ENCODE data around the gene PLIN4. TPM values are rescaled to one million over a fixed set of nuclear protein-coding genes. Genes with fewer than 3 reads are reported as not detected.

The PLIN4 gene
- total RNA-seq, 1 donor from 2014 or later, result not detected

- intact Hi-C loops (cut with micrococcal nuclease), result loop anchor here (1.0 to 5.0 kb wide), 3 partner anchors 14 to 470 kb away; partner anchors contain the start of genes CHAF1A and EEF2
Measured at GRCh38 chr19:4456843-4457653, 61.2 kb downstream of the PLIN4 start.

DNA sequence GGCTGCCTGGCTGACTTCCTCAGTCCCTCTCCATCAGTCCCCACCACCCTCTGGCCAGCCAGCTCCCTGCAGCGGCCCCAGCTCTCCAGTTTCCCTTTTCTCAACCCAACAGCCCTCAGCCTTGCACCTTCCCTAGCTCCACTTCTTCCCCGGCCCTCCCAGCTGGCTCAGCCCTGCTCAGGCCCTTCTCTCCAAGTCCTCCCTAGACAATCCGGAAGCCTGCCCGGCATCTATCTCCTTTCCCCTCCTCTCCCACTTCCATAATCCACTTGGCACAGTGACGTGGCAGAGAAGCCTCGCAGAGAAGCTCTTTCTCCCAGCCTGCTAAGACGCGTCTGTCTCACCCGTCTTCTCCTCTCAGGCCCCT lies 61.8 kb downstream of the PLIN4 start:
- intact Hi-C loops (cut with micrococcal nuclease), result loop anchor here (5.0 kb wide), 1 partner anchor 469 kb away; the partner anchor contains the start of gene EEF2

DNA sequence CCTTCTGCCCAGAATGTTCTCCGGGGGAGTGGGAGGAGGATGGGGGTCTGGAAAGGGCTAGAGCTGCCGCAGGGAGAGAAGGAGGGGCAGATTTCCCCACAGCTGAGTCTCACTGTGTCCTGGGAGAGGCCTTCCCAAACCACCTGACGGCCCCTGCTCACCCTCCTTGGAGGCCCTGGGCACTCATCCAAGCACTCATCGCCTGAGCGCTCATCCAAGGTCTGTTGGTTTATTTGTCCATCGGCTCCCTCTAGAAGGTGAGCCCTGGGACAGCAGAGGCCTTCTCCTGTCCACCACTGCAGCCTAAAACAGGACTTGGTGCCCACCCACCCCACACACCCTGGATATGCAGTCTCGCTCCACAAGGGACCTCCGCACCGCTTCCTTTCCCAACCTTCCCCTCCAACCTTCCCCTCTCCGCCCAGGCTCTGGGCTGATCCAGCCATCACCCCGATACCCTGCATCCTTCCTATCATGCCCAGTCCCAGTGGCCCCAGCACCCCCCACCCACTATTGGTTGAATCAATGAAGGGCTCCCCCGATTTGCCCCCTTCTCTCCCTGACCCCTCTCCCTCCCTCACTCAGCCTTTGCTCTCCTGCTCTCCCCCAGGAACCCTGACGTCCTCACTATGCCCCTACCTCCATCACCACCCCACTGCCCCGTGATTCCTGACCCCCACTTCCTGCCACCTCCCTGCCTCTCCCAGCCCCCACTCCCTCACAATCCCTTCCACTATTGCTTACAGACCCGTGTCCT lies 62.4 kb downstream of the PLIN4 start:
- intact Hi-C loops (cut with micrococcal nuclease), result loop anchor here (5.0 kb wide), 1 partner anchor 469 kb away; the partner anchor contains the start of gene EEF2

- intact Hi-C loops (cut with micrococcal nuclease), result loop anchor here (5.0 kb wide), 1 partner anchor 468 kb away; the partner anchor contains the start of gene EEF2
Measured at GRCh38 chr19:4454747-4455718, 63.3 kb downstream of the PLIN4 start.

DNA sequence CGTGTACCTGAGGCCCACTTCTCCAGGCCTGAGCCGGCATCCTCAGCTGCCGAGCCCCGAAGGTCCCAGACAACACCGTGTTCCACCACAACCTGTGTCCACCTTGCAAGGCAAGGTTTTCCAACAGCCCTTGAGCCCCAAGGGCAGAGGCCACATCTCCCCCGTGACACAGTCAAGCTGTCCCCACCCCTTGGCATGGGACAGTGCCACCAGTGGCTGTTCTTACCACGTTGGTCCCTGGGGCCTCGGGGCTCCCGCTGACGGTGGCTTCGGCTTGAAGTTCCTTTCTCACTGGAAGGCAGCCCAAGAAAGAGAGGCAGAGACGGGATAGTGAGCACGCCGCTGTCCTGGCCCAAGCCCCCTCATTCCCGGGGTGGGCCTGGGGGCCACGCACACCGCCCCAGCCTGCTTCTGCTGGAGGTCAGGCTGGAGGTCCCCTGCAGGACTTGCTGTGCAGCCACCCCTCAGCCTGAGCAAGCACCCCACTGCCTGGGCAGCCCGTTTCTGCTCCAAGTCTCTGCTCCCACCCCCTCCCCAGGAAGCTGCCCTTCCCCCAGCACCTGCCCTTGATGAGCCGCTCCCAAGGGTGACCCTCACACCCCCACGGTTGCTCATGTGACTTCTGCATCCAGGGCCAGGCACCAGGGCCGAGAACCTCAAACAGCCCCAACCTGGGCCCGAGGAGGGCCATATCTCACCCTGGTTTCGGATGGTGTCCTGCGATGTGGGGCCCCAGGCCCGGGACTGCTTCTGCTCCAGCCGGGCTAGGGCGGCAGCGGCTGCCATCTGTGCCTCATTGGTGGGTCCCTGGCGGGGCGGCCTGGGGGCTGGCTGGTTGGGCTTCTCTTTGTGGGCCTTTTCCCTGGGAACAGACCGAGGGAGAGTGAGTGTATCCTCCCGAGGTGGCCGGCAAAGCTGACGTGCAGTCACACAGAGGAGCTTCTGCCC lies 64.8 kb downstream of the PLIN4 start:
- intact Hi-C loops (cut with micrococcal nuclease), result no loop called here

DNA sequence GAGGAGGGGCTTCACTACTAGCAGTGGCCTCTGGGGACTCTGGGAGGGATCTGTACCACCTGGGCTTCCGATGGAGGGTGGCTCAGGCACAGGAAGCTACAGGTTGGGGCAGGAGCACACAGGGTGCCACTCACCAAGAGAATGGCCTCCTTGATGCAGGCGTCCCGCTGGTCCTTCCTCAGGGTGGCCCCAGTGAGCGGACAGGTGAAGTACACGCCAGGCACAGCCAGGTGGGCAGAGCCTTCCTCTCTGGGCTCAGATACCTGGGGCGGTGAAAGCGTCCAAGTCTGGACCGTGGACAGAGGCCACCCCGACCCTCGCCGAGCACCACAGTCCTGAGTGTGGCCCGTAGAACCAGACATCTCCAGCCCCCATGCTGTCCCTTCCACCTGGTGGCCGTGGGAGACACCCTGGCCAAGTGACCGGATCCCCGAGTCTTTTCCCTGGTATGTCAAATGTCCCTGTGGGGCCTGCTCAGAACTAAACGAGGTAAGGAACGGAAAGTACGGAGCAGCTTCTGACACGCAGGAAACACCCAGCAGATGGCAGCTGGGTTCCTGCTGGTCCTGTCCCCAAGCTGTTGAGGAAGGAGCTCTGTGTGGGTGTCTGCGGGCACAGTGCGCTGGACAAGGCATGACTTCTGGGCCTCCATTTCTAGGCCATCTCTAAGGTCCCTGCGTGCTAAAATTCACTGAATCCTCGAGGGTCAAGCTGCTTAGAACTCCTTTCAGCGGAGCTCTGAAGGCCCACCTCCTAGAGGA lies 65.9 kb downstream of the PLIN4 start:
- intact Hi-C loops (cut with micrococcal nuclease), result no loop called here

Other genes with a start within 250 kb of the PLIN4 start
- gene SHD, start 239.2 kb downstream of the PLIN4 start, total RNA-seq, result not detected in 2 replicates
- 20.1 and 20.9 TPM in 2 replicates for gene TMIGD2, start 216.1 kb downstream of the PLIN4 start, total RNA-seq
- gene FSD1, start 213.9 kb downstream of the PLIN4 start, total RNA-seq, result 12.6 and 13.8 TPM in 2 replicates
- 10.4 and 10.6 TPM in 2 replicates for gene STAP2, start 179.7 kb downstream of the PLIN4 start, total RNA-seq
- gene MPND, start 174.9 kb downstream of the PLIN4 start, total RNA-seq, result 22.7 and 24.8 TPM in 2 replicates
- 60.4 and 63.9 TPM in 2 replicates for gene SH3GL1, start 117.9 kb downstream of the PLIN4 start, total RNA-seq
- gene CHAF1A, start 115.8 kb downstream of the PLIN4 start, total RNA-seq, result 96.5 and 102 TPM in 2 replicates
- 40.8 and 41.4 TPM in 2 replicates for gene UBXN6, start 60.7 kb downstream of the PLIN4 start, total RNA-seq
- 58.8 and 63.3 TPM in 2 replicates for gene HDGFL2, start 46.2 kb downstream of the PLIN4 start, total RNA-seq
- not detected in 2 replicates for gene PLIN5, start 16.7 kb upstream of the PLIN4 start, total RNA-seq
- 0.18 and 0.30 TPM in 2 replicates for gene LRG1, start 21.6 kb upstream of the PLIN4 start, total RNA-seq
- gene SEMA6B, start 41.2 kb upstream of the PLIN4 start, total RNA-seq, result not detected in 2 replicates
- gene TNFAIP8L1, start 121.0 kb upstream of the PLIN4 start, total RNA-seq, result 16.5 and 17.5 TPM in 2 replicates
- 77.4 and 80.4 TPM in 2 replicates for gene MYDGF, start 151.9 kb upstream of the PLIN4 start, total RNA-seq
- 93.9 and 94.7 TPM in 2 replicates for gene DPP9, start 205.4 kb upstream of the PLIN4 start, total RNA-seq

All from T-helper 2 cell treated with Interferon-gamma antibody and Interleukin-4, amounts not matched to agents 100 ng/mL and 5 ng/mL, for 36 hours (primary cell).